ENCODE data around the gene SLC29A2.

DNA sequence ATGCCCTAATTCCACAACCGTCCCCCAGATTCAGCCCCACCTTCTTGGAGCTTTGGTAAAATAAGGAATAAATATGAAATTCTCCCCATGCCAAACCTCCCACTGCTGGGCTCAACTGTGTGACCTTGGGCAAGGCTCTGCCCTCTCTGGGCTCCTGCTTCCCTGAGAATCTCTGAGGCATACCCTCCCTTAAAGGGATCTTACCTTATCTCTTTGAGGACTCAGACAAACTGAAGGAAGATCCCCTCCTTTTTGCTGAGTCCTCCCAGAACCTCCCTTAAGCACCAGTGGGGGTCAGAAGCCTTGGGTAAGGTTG is 57.4 kb downstream of the SLC29A2 start:
- TF ChIP-seq POLR2A (IDR thresholded peaks at IDR 0.05), result no peak
- TF ChIP-seq, protein P1, sequence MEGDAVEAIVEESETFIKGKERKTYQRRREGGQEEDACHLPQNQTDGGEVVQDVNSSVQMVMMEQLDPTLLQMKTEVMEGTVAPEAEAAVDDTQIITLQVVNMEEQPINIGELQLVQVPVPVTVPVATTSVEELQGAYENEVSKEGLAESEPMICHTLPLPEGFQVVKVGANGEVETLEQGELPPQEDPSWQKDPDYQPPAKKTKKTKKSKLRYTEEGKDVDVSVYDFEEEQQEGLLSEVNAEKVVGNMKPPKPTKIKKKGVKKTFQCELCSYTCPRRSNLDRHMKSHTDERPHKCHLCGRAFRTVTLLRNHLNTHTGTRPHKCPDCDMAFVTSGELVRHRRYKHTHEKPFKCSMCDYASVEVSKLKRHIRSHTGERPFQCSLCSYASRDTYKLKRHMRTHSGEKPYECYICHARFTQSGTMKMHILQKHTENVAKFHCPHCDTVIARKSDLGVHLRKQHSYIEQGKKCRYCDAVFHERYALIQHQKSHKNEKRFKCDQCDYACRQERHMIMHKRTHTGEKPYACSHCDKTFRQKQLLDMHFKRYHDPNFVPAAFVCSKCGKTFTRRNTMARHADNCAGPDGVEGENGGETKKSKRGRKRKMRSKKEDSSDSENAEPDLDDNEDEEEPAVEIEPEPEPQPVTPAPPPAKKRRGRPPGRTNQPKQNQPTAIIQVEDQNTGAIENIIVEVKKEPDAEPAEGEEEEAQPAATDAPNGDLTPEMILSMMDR (IDR thresholded peaks at IDR 0.05), result no peak
